Measurements from ENCODE around the gene SHKBP1. TPM values are rescaled to one million over a fixed set of nuclear protein-coding genes. Genes with fewer than 3 reads are reported as not detected.
"Not testable (repeated sequence)": the region's sequence is repeated elsewhere in the genome, so short reads cannot be mapped to it uniquely, and the experiment has no call there.

SHKBP1 gene
- total RNA-seq, 1 experiment from 2014 or later: 92.9 TPM

GRCh38 chr19:40561947-40562346 is 14.7 kb upstream of the SHKBP1 start:
- H4K5ac ChIP-seq (ENCODE audit: insufficient read length, low read depth, low read length): no peak overlapping the region
- H2BK5ac ChIP-seq (ENCODE audit: insufficient read length, low read length): no peak overlapping the region
- H3T11ph ChIP-seq (ENCODE audit: low read length): no peak overlapping the region
- H4K91ac ChIP-seq (ENCODE audit: insufficient read length, low read depth, low read length): no peak overlapping the region
- Mint-ChIP-seq H3K9me3 (no peaks in the 10 kb centered on the region), H3K36me3 (ENCODE audit: insufficient read depth in 1 of 3, low read depth in 3 of 3) (no peaks in the 10 kb centered on the region), H3K4me3 (no peak overlapping the region), H3K27ac (no peak overlapping the region; a peak in 1 of 7 replicates), H3K27me3 (ENCODE audit: low read depth) (peaks cover 71% of the 10 kb centered on the region), H3K4me1 (no peaks in the 10 kb centered on the region)
- no peaks in the 10 kb centered on the region for H3K23me2 ChIP-seq (ENCODE audit: insufficient read length, low read depth, low read length, poor library complexity, severe bottlenecking)
- H3K4ac ChIP-seq (ENCODE audit: low read depth, low read length): no peak overlapping the region
- WGBS (ENCODE audit: extremely low coverage, insufficient read length, low lambda C conversion rate): no CpG with 5 or more reads among the region's 4 CpGs
- H2BK20ac ChIP-seq (ENCODE audit: low read depth, low read length, poor library complexity, severe bottlenecking): no peak overlapping the region
- no peak overlapping the region for H3K9ac ChIP-seq (ENCODE audit: extremely low read depth, insufficient read length, low read length)
- no peak overlapping the region for H3K27ac ChIP-seq (ENCODE audit: insufficient read length, low read depth, low read length)
- H2BK120ac ChIP-seq (ENCODE audit: low read depth, low read length, poor library complexity, severe bottlenecking): no peak overlapping the region
- H3K4me1 ChIP-seq (ENCODE audit: insufficient read depth, low read length): no peaks in the 10 kb centered on the region
- H3K56ac ChIP-seq (ENCODE audit: insufficient read length, low read depth, low read length): no peak overlapping the region
- no peak for DNase-seq
- H3K23ac ChIP-seq (ENCODE audit: insufficient read length, low read depth, low read length): no peak overlapping the region
- H2BK12ac ChIP-seq (ENCODE audit: insufficient read length, low read depth, low read length): no peak overlapping the region
- no peak overlapping the region for H2AFZ ChIP-seq (ENCODE audit: low read length)
- peaks cover 2% of the 10 kb centered on the region; the same call in 1 of the 2 replicates for H3K27me3 ChIP-seq (ENCODE audit: insufficient read depth, low read length)
- no peak overlapping the region for H4K8ac ChIP-seq (replicated peaks; ENCODE audit: insufficient read length, low read depth, low read length)
- H3K79me1 ChIP-seq (ENCODE audit: insufficient read depth, low read depth, low read length, poor library complexity, severe bottlenecking): no peaks in the 10 kb centered on the region
- no peaks in the 10 kb centered on the region for H3K9me3 ChIP-seq (ENCODE audit: control insufficient read depth, low read depth, low read length)
- no peaks in the 10 kb centered on the region for H3K79me2 ChIP-seq (ENCODE audit: insufficient read depth, low read length)
- no peak overlapping the region for H2BK15ac ChIP-seq (ENCODE audit: low read depth, low read length)
- H2AK5ac ChIP-seq (ENCODE audit: insufficient read length, low read length): no peak overlapping the region
- no peak overlapping the region for H3K14ac ChIP-seq (ENCODE audit: insufficient read depth, low read length)
- no peak for TF ChIP-seq CTCF (conservative IDR thresholded peaks at IDR 0.05)
- H3K4me2 ChIP-seq (ENCODE audit: insufficient read depth, insufficient read length, low read length): no peak overlapping the region
- no peak overlapping the region for H3K18ac ChIP-seq (ENCODE audit: insufficient read length, low read depth, low read length)
- no peaks in the 10 kb centered on the region for H4K20me1 ChIP-seq (ENCODE audit: control insufficient read depth, insufficient read depth, insufficient read length)

GRCh38 chr19:40564535-40564934 is 12.1 kb upstream of the SHKBP1 start:
- not testable (repeated sequence) for DNase-seq; H4K8ac ChIP-seq (replicated peaks; ENCODE audit: insufficient read length, low read depth, low read length)

More at GRCh38 chr19:40564535-40564934, 12.1 kb upstream of the SHKBP1 start:
- H4K5ac ChIP-seq (ENCODE audit: insufficient read length, low read depth, low read length); H3K14ac ChIP-seq (ENCODE audit: insufficient read depth, low read length); H3K36me3 Mint-ChIP-seq (ENCODE audit: insufficient read depth in 1 of 3, low read depth in 3 of 3); H4K91ac ChIP-seq (ENCODE audit: insufficient read length, low read depth, low read length); H3K9ac ChIP-seq (ENCODE audit: extremely low read depth, insufficient read length, low read length); H3K27ac Mint-ChIP-seq; H2BK20ac ChIP-seq (ENCODE audit: low read depth, low read length, poor library complexity, severe bottlenecking); H3K4ac ChIP-seq (ENCODE audit: low read depth, low read length); H3K79me2 ChIP-seq (ENCODE audit: insufficient read depth, low read length); H3K9me3 ChIP-seq (ENCODE audit: control insufficient read depth, low read depth, low read length); H2BK12ac ChIP-seq (ENCODE audit: insufficient read length, low read depth, low read length); H3K23ac ChIP-seq (ENCODE audit: insufficient read length, low read depth, low read length); H2AFZ ChIP-seq (ENCODE audit: low read length); H4K20me1 ChIP-seq (ENCODE audit: control insufficient read depth, insufficient read depth, insufficient read length); H3K9me3 Mint-ChIP-seq; H3K23me2 ChIP-seq (ENCODE audit: insufficient read length, low read depth, low read length, poor library complexity, severe bottlenecking); H3K4me1 ChIP-seq (ENCODE audit: insufficient read depth, low read length); H3K56ac ChIP-seq (ENCODE audit: insufficient read length, low read depth, low read length); H2AK5ac ChIP-seq (ENCODE audit: insufficient read length, low read length); H2BK120ac ChIP-seq (ENCODE audit: low read depth, low read length, poor library complexity, severe bottlenecking); H3K18ac ChIP-seq (ENCODE audit: insufficient read length, low read depth, low read length); H3K4me2 ChIP-seq (ENCODE audit: insufficient read depth, insufficient read length, low read length); H3K79me1 ChIP-seq (ENCODE audit: insufficient read depth, low read depth, low read length, poor library complexity, severe bottlenecking); H3K27ac ChIP-seq (ENCODE audit: insufficient read length, low read depth, low read length); H3K4me1 Mint-ChIP-seq; H3K4me3 Mint-ChIP-seq; H2BK5ac ChIP-seq (ENCODE audit: insufficient read length, low read length); H3T11ph ChIP-seq (ENCODE audit: low read length); H2BK15ac ChIP-seq (ENCODE audit: low read depth, low read length): not testable (repeated sequence)
- no CpG with 5 or more reads among the region's 1 CpG for WGBS (ENCODE audit: extremely low coverage, insufficient read length, low lambda C conversion rate)
- H3K27me3 ChIP-seq (ENCODE audit: insufficient read depth, low read length): peaks cover 21% of the 10 kb centered on the region
- peaks cover 81% of the 10 kb centered on the region for H3K27me3 Mint-ChIP-seq (ENCODE audit: low read depth)
